HG02870 (cell line): Measurements from ENCODE around the gene RBM33.

ENCODE experiments used
- ATAC-seq: cut with Tn5 transposase; IDR thresholded peaks from one replicate; pipeline ENCODE4 v1.9.1; 2021; ENCODE audit warnings: mild to moderate bottlenecking, moderate library complexity; ENCODE audit not compliant: unreplicated experiment

Gene RBM33

GRCh38 chr7:155621418-155621980, 23.0 kb upstream of the RBM33 start:
- no peak for ATAC-seq

DNA sequence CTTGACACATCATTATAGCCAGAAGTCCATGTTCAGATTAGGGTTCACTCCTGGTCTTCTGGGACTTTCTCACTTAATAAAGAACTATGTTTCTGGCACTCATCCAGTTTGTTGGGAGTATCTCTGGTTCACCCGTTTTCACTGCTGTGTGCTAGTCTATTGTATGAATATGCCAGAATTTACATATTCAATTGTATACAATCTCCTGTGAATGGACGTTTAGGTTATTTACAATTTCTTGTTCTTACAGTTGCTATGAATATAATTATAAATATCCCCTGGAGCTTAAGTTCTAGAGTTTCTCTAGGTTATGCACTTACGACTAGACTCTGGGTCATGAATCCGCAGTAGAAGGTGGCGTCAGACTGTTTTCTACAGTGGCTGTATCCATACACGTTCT, 20.0 kb upstream of the RBM33 start:
- no peak for ATAC-seq

DNA sequence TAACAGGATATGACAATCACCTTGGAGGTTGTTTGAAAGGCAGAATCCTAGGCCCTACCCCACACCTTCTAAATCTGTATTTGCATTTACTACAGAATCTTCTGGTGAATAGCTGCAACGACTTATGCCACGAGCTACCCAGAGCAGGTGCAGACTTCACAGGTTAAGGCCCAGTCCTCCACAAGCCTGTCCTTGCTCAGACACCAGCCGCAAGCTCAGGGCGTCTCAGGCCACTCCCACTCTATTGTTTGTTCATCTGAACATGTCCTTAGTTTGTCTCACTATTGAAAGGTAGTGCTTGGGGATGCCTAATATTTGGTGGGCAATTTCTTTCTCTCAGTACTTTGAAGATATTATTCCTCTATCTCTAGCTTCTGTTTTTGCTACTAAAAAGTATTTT, 18.9 kb upstream of the RBM33 start:
- no peak for ATAC-seq

GRCh38 chr7:155629171-155629570, 15.3 kb upstream of the RBM33 start:
- no peak for ATAC-seq

DNA sequence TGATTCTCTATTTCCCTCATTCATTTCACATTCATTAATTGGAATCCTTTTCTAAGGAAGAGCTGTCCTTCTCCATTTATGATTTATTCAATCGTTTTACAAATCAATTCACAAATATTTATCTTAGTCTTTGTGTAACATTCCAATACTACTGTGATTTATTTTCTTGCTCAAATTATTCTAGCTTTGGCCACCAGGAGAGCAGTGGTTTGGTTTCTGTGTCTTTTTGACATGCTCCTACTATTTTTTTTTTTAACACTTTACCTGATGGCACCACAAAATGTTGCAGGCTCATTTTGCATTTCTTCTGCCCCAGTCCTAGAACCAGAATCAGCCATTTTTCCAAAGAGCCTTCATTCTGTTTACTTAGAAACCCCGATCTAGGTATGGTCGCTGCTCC, 13.3 kb upstream of the RBM33 start:
- no peak for ATAC-seq

GRCh38 chr7:155635817-155636216, 8.6 kb upstream of the RBM33 start:
- ATAC-seq = no peak

- no peak for ATAC-seq
Observed at GRCh38 chr7:155637155-155637554, 7.3 kb upstream of the RBM33 start.

GRCh38 chr7:155638366-155638765, 6.1 kb upstream of the RBM33 start:
- ATAC-seq = no peak

DNA sequence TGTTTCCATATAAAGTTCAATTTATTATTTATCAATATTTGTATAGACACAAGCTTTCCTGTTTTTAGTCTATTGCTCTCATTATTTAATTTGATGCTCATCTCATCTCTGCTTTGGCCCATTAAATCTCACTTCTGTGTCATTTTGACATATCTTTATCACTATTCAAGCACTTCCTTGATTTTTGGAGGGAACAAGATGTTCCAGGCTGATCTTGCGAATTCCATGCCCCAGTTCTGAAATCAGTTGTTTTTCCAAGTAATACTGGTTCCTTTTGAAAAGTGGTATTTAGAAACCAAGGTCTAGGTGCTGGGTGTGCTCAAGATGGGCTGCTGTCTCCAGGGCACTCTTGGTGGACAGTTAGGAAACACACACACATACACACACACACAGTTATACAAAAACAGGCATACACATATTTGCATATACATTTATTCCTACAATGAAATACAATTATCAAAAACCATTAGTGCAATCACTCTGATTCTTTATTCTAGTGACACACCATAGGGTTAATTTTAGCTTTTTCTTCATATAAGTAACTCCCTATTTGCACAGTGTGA, 4.4 kb upstream of the RBM33 start:
- ATAC-seq = no peak

GRCh38 chr7:155640629-155641028, 3.8 kb upstream of the RBM33 start:
- ATAC-seq = no peak

GRCh38 chr7:155643804-155644177, 670 bp upstream of the RBM33 start:
- peak; percentile 11 for ATAC-seq

DNA sequence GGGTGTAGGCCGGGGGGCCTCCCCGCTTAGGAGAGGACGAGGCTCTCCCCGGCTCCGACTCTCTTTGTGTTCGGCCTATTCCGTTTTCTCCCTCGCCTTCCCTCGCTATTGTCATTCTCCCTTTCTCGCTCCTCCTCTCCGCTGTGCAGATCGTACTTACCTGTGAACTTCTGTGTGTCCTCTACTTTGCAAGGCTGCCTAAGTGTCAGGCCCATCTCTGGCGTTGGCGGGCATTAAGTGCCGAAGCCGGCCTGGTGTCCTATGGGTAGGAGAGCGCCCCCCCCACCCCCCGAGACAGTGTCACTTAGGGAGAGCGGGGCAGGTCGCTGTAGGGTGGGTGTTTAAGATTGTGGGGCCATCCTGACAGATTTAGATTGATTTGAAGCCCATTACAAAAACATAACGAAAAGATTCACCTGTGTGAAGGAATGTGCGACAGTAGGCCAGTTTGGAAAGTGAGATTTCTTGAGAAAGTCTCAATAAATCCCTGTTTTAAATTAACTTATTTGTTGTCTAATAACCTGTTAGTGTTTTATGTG, 579 bp downstream of the RBM33 start:
- ATAC-seq = peak; percentile 27

- ATAC-seq = no peak
Observed at GRCh38 chr7:155645662-155646061, 1.2 kb downstream of the RBM33 start.

DNA sequence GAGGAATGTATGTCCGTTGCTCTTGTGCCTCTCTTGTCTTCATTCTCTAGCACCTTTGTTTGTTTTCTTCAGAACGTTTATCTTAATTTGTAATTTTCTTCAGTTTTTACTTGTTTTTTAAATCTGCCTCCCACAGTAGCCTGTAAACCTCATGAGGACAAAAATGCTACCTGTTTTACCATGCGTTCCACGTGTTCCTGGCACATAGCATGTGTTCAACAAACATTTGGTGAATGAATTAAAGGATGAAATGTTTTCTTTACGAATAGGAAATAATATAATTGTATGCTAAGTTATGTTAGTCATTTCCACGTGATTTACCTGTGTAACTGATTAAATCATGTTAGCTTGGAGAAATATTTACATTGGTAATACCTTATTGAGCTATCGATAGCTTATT, 2.2 kb downstream of the RBM33 start:
- ATAC-seq = no peak

DNA sequence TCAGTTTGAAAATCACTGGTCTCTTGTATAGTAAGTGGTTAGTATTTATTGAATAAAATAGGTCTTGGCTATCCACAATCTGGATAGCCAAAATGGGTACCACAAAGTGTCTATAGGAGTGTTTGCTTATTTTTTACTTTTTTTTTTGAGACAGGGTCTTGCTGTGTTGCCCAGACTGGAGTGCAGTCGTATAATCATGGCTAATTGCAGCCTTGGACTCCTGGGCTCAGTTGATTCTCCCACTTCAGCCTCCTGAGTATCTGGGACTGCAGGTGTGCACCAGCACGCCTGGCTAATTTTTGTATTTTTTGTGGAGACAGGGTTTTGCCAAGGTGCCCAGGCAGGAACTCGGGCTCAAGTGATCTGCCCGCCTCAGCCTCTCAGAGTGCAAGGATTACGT, 2.8 kb downstream of the RBM33 start:
- ATAC-seq = no peak

DNA sequence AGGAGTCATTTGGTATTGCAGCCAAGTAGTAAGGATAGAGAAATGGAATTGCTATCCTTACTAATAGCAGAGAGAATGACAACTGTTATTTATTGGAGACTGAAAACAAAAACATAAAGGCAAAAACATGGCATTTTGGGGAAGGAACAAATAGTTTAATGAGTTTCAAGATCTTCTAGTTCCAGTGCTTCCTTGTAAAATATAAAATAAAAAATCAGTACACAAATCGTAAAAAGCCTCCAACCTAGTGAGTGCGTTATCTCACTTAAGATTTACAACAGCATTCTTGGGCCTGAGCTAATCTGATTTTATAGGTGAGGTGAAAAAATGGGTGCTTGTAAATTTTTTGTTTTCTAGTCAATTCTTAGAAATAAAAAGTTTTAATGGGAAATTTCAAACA, 3.3 kb downstream of the RBM33 start:
- ATAC-seq = no peak

GRCh38 chr7:155648752-155649339, 4.4 kb downstream of the RBM33 start:
- ATAC-seq = no peak

GRCh38 chr7:155649588-155649987, 5.1 kb downstream of the RBM33 start:
- no peak for ATAC-seq

DNA sequence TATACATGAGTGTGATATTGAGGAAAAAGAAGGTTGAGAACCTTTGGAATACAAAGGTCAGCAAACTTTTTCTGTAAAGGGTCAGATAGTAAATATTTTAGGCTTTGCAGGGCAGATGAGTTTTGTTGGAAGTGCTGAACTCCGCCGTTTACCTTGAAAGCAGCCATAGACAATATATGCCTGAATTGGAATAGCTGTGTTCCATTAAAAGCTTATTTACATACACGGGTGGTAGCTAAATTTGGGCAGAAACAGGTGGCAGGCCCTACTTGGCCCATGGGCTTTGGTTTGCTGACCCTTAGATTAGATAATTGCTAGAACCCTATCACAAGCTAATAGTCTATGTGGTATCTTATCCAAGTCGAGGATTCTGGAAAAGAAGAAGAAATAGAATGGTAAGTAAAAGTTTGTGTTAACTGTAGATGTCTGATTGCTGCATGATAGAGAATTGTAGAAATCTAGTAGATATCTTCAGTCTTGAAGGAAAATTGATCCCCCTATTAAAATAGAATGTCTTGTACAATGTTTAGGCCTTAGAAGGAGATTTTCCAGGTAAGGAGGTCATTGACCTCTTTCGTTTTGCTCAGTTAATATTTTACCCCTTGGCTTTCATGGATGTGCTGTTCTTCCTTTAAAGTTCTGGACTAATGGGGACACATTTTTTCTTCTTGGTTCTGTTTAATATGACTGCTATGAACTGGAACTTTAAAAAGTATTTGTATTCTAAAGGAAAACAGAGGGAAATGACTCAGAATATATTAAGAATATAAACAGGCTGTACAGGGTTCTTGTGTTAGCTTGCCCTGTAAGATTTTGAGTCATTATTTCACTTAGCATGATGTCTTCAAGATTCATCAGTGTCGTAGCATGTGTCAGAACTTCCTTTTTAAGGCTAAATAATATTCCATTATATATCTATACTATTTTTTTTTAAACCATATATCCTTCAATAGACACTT, 8.0 kb downstream of the RBM33 start:
- ATAC-seq = no peak

DNA sequence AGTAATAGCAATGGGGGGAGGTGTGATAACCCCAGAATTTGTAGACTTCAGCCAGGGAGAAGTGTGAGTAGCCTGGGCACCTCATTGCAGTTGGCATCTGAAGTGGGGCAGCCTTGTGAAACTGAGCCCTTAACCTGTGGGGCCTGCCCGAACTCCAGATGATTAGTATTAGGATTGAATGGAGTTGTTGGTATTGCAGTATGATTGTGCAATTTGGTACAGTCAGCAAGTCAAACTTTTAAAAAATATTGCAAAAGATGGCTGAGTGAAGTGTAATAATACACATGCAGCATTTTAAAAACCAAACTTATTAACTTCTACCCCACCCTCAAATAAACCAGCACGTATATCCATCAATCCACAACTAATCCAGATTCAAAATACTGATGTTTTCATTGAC, 9.3 kb downstream of the RBM33 start:
- ATAC-seq = no peak

DNA sequence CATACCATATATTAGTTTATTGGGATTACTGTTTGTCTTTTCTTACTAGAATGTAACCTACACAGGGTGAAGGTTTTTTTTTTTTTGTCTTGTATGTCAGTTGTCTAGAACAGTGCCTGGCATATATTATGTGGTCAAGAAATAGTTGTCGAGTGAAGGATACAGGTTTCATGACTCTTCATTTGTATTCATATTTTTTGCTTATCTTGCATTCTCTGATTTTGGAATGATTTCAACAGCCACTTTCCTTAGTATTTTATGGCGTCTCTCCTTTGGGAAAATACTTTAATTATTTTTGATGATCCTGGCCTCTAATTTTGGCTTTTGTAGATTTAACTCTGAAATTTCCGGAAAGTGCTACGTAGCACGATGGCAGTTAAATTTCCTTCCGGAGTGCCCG, 12.4 kb downstream of the RBM33 start:
- ATAC-seq = no peak
